Neural crest cell (in vitro differentiated cells): ENCODE measurements around the gene NCBP3. TPM values are rescaled to one million over a fixed set of nuclear protein-coding genes. Genes with fewer than 3 reads are reported as not detected.

Experiments used
- DNase-seq: peaks from one replicate; pipeline ENCODE4 v3.0.0; 2021; ENCODE audit warnings: low read depth, mixed read lengths, low spot score
- H3K27ac Mint-ChIP-seq: one replicate; pipeline ENCODE4 v1.8.0; 2021; ENCODE audit warnings: mild to moderate bottlenecking, mixed read lengths; ENCODE audit not compliant: unreplicated experiment
- H3K27me3 Mint-ChIP-seq: 2 replicates; pipeline ENCODE4 v1.8.0; 2021; ENCODE audit warnings: low read depth, mild to moderate bottlenecking, mixed read lengths
- H3K36me3 Mint-ChIP-seq: 2 replicates; pipeline ENCODE4 v1.8.0; 2021; ENCODE audit warnings: low read depth, mild to moderate bottlenecking, mixed read lengths
- H3K4me1 Mint-ChIP-seq: 2 replicates; pipeline ENCODE4 v1.8.0; 2021; ENCODE audit warnings: mixed read lengths
- H3K4me3 Mint-ChIP-seq: one replicate; pipeline ENCODE4 v1.8.0; 2021; ENCODE audit warnings: mild to moderate bottlenecking, mixed read lengths
- H3K9me3 Mint-ChIP-seq: 2 replicates; pipeline ENCODE4 v1.8.0; 2021; ENCODE audit warnings: mixed read lengths
- CTCF ChIP-seq: fragments of 200-600 bp; sonication (generic); conservative IDR thresholded peaks from 2 replicates; pipeline ENCODE4 v1.5.0; 2021; ENCODE audit warnings: antibody characterized with exemption, mild to moderate bottlenecking
- long read RNA-seq: library from polyadenylated mRNA; unstranded; transcript quantifications from one replicate; pipeline ENCODE4 v2.0.0, GENCODE V29; 2020
- total RNA-seq: library from RNA; stranded (reverse); gene quantifications from 2 replicates; pipeline ENCODE4 v1.2.1, GENCODE V29; 2021

Gene NCBP3
- 61.5 and 65.6 TPM in 2 replicates for total RNA-seq
- long read RNA-seq, full-length matches to known transcripts = 4 of 15 reads
- long read RNA-seq, partial matches to known transcripts = 6 of 15 reads
- long read RNA-seq, other reads (novel, unspliced or antisense) = 5 of 15 reads

- H3K36me3 Mint-ChIP-seq = no peaks in the 10 kb centered on the region
These were observed at the start of gene NCBP3 for GRCh38 chr17:3845621-3846436. Gene NCBP3, minus strand, starts transcription at chr17:3846246. Its CDS starts 23 bp downstream, at chr17:3846223.

GRCh38 chr17:3895354-3895753 is 49.3 kb upstream of the NCBP3 start:
- Mint-ChIP-seq H3K27ac (no peak overlapping the region), H3K36me3 (no peaks in the 10 kb centered on the region), H3K27me3 (peaks cover 20% of the 10 kb centered on the region), H3K4me3 (no peak overlapping the region), H3K9me3 (no peaks in the 10 kb centered on the region), H3K4me1 (peaks cover 39% of the 10 kb centered on the region)
- no peak for DNase-seq
- no peak for TF ChIP-seq CTCF

More at GRCh38 chr17:3845621-3846436, at the start of gene NCBP3:
- peak; percentile 87 for DNase-seq
- Mint-ChIP-seq H3K4me1 (peaks cover 19% of the 10 kb centered on the region), H3K27me3 (peaks cover 6% of the 10 kb centered on the region), H3K27ac (peak within 1 kb of the TSS; percentile 96), H3K4me3 (peak within 1 kb of the TSS; percentile 99), H3K9me3 (no peaks in the 10 kb centered on the region)
- TF ChIP-seq CTCF = peak; percentile 93

GRCh38 chr17:3894911-3895343 is 48.9 kb upstream of the NCBP3 start:
- Mint-ChIP-seq H3K9me3 (no peaks in the 10 kb centered on the region), H3K4me3 (no peak overlapping the region), H3K27me3 (peaks cover 23% of the 10 kb centered on the region), H3K36me3 (no peaks in the 10 kb centered on the region), H3K27ac (no peak overlapping the region), H3K4me1 (peaks cover 41% of the 10 kb centered on the region)
- no peak for DNase-seq
- TF ChIP-seq CTCF = no peak

GRCh38 chr17:3894188-3894587 is 48.1 kb upstream of the NCBP3 start:
- peaks cover 41% of the 10 kb centered on the region for H3K4me1 Mint-ChIP-seq

GRCh38 chr17:3893720-3894116 is 47.7 kb upstream of the NCBP3 start:
- Mint-ChIP-seq H3K27me3 (peaks cover 25% of the 10 kb centered on the region), H3K4me1 (peaks cover 41% of the 10 kb centered on the region), H3K36me3 (no peaks in the 10 kb centered on the region), H3K27ac (peak overlapping the region; percentile 62), H3K4me3 (peak overlapping the region; percentile 85), H3K9me3 (no peaks in the 10 kb centered on the region)
- TF ChIP-seq CTCF = no peak
- no peak for DNase-seq

More at GRCh38 chr17:3894188-3894587, 48.1 kb upstream of the NCBP3 start:
- DNase-seq = no peak
- Mint-ChIP-seq H3K4me3 (peak overlapping the region; percentile 85), H3K27me3 (peaks cover 25% of the 10 kb centered on the region), H3K36me3 (no peaks in the 10 kb centered on the region), H3K9me3 (no peaks in the 10 kb centered on the region), H3K27ac (no peak overlapping the region)
- no peak for TF ChIP-seq CTCF
